ENCODE data around the gene PPM1L.

DNA sequence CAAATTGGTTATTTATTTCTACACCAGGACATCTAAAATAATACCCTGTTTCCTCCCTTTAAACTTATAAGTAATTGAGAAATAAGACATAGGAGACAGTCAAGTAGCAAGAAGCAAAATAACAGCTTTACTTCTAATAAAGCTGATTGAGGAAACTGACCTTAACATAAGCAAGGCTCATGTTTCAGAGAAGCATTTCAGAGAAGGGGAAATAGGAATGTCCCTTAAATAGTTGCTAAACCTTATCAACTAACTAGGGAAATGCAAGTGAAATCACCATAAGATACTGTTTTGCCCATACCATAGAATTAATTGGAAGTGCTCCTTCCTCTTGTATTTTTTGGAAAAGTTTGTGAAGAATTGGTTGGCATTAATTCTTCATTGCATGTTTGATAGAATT is 264.2 kb downstream of the PPM1L start:
- no peak for TF ChIP-seq CTCF (IDR thresholded peaks at IDR 0.05; ENCODE audit: low read length)
- TF ChIP-seq EZH2phosphoT487 (IDR thresholded peaks at IDR 0.05; ENCODE audit: low read length): no peak
- TF ChIP-seq EZH2 (optimal IDR thresholded peaks at IDR 0.05; ENCODE audit: low read depth, low read length): no peak
